NB4 (cell line): ENCODE data around the gene SNAPC3.

ENCODE experiments used
- MAX ChIP-seq: IDR thresholded peaks from 2 replicates; pipeline ENCODE4 v1.6.1; 2011; ENCODE audit warnings: low read depth, low read length
- MYC ChIP-seq: IDR thresholded peaks from 2 replicates; pipeline ENCODE4 v1.6.1; 2011; ENCODE audit warnings: low read depth, low read length
- POLR2A ChIP-seq: IDR thresholded peaks from 2 replicates; pipeline ENCODE4 v1.6.1; 2011; ENCODE audit warnings: mild to moderate bottlenecking; ENCODE audit not compliant: insufficient read length; ENCODE audit errors: extremely low read depth
- TF ChIP-seq, protein P1 (sequence below): IDR thresholded peaks from one replicate; pipeline ENCODE4 v1.5.1; 2012; ENCODE audit warnings: low read depth, low read length

GRCh38 chr9:15480028-15480427 lies 57.4 kb downstream of the SNAPC3 start:
- TF ChIP-seq POLR2A: no peak
- TF ChIP-seq, protein P1, sequence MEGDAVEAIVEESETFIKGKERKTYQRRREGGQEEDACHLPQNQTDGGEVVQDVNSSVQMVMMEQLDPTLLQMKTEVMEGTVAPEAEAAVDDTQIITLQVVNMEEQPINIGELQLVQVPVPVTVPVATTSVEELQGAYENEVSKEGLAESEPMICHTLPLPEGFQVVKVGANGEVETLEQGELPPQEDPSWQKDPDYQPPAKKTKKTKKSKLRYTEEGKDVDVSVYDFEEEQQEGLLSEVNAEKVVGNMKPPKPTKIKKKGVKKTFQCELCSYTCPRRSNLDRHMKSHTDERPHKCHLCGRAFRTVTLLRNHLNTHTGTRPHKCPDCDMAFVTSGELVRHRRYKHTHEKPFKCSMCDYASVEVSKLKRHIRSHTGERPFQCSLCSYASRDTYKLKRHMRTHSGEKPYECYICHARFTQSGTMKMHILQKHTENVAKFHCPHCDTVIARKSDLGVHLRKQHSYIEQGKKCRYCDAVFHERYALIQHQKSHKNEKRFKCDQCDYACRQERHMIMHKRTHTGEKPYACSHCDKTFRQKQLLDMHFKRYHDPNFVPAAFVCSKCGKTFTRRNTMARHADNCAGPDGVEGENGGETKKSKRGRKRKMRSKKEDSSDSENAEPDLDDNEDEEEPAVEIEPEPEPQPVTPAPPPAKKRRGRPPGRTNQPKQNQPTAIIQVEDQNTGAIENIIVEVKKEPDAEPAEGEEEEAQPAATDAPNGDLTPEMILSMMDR: no peak
- no peak for TF ChIP-seq MYC
- TF ChIP-seq MAX: no peak
